ENCODE results near the gene COMT. TPM values are rescaled to one million over a fixed set of nuclear protein-coding genes. Genes with fewer than 3 reads are reported as not detected.

The COMT gene
- total RNA-seq, 2 experiments from 2014 or later: 11.3 to 11.4 TPM

DNA sequence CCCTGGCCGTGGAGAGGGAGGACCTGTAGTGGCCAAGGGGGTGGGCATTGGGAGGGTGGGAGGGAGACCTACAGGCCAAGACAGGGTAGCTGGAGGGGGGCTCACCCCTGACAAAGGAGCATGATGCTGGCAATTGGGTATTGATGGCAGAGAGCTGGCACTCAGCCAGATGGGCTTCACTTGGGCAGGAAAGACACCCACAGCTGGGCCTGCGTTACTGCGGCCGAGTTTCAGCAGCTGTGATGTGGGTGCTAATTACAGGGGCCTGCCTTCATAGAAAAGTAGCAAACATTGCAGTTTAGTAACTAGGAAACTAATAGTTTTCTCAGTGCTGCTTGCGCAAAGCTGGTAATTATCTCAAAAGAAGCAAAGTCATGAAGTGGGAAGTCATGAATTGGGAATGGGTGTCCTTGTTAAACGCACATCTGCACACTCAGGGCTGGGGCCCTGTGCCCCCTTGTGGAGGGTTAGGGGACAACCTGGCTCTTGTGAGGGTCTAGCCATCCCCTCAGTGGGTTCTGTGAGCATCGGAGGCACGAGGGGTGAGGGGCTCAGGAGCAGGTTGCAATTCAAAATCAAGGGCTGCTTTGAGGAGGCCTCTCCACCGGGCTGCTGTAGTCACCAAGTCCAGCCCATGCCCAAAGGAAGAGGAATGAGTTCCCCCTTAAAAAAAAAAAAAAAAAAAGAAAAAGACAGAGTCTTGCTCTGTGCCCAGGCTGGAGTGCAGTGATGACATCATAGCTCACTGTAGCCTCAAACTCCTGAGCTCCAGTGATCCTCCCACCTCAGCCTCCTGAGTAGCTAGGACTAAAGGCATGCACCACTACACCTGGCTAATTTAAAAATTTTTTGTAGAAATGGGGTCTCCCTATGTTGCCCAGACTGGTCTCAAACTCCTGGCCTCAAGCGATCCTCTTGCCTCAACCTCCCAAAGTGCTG lies 24.5 kb downstream of the COMT start:
- peaks cover 24% of the 10 kb centered on the region for H3K36me3 ChIP-seq (ENCODE audit: insufficient read depth, low read length)
- Mint-ChIP-seq H3K4me3 (no peak overlapping the region), H3K9me3 (no peaks in the 10 kb centered on the region), H3K27ac (no peak overlapping the region), H3K4me1 (ENCODE audit: low read depth) (peaks cover 7% of the 10 kb centered on the region), H3K27me3 (no peaks in the 10 kb centered on the region), H3K36me3 (ENCODE audit: low read depth) (peaks cover 5% of the 10 kb centered on the region)
- POLR2A ChIA-PET: no interaction called here
- no peaks in the 10 kb centered on the region for H3K9me3 ChIP-seq (ENCODE audit: control insufficient read depth in 1 of 2, insufficient read depth in 1 of 2, low read length in 2 of 2)
- intact Hi-C loops (cut with DNase I, micrococcal nuclease): loop anchor here in 1 of 2 experiments (10.0 kb wide), 1 partner anchor 319 kb away; no protein-coding TSS in a partner anchor
- CTCF ChIA-PET: no interaction called here
- no peak for ATAC-seq (ENCODE audit: poor library complexity)
- no peak for DNase-seq
- no peak overlapping the region for H3K4me3 ChIP-seq (ENCODE audit: low read length)
- H3K27ac ChIP-seq (ENCODE audit: low read depth in 1 of 2, low read length in 2 of 2): no peak overlapping the region
- TF ChIP-seq, protein P1, sequence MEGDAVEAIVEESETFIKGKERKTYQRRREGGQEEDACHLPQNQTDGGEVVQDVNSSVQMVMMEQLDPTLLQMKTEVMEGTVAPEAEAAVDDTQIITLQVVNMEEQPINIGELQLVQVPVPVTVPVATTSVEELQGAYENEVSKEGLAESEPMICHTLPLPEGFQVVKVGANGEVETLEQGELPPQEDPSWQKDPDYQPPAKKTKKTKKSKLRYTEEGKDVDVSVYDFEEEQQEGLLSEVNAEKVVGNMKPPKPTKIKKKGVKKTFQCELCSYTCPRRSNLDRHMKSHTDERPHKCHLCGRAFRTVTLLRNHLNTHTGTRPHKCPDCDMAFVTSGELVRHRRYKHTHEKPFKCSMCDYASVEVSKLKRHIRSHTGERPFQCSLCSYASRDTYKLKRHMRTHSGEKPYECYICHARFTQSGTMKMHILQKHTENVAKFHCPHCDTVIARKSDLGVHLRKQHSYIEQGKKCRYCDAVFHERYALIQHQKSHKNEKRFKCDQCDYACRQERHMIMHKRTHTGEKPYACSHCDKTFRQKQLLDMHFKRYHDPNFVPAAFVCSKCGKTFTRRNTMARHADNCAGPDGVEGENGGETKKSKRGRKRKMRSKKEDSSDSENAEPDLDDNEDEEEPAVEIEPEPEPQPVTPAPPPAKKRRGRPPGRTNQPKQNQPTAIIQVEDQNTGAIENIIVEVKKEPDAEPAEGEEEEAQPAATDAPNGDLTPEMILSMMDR (IDR thresholded peaks at IDR 0.05): no peak
- peaks cover 17% of the 10 kb centered on the region for H3K4me1 ChIP-seq (ENCODE audit: insufficient read depth, low read length)
- no peaks in the 10 kb centered on the region for H3K27me3 ChIP-seq (ENCODE audit: control insufficient read depth in 1 of 2, insufficient read depth in 2 of 2, low read length in 2 of 2)

- H3K27ac Mint-ChIP-seq: no peak overlapping the region
- Histone ChIP-seq H3K4me1 (ENCODE audit: insufficient read depth, low read length) (peaks cover 25% of the 10 kb centered on the region), H3K27ac (ENCODE audit: low read depth in 1 of 2, low read length in 2 of 2) (no peak overlapping the region), H3K27me3 (ENCODE audit: control insufficient read depth in 1 of 2, insufficient read depth in 2 of 2, low read length in 2 of 2) (no peaks in the 10 kb centered on the region), H3K36me3 (ENCODE audit: insufficient read depth, low read length) (peaks cover 24% of the 10 kb centered on the region), H3K9me3 (ENCODE audit: control insufficient read depth in 1 of 2, insufficient read depth in 1 of 2, low read length in 2 of 2) (no peaks in the 10 kb centered on the region), H3K4me3 (ENCODE audit: low read length) (no peak overlapping the region)
- POLR2A ChIA-PET: no interaction called here
- TF ChIP-seq, protein P1 (IDR thresholded peaks at IDR 0.05): no peak
- ATAC-seq (ENCODE audit: poor library complexity): no peak
- CTCF ChIA-PET: no interaction called here
- peaks cover 5% of the 10 kb centered on the region for H3K36me3 Mint-ChIP-seq (ENCODE audit: low read depth)
- H3K4me1 Mint-ChIP-seq (ENCODE audit: low read depth): peaks cover 11% of the 10 kb centered on the region
- intact Hi-C loops (cut with DNase I, micrococcal nuclease): loop anchor here in 1 of 2 experiments (10.0 kb wide), 1 partner anchor 318 kb away; no protein-coding TSS in a partner anchor
- H3K27me3 Mint-ChIP-seq: no peaks in the 10 kb centered on the region
- no peak overlapping the region for H3K4me3 Mint-ChIP-seq
- no peaks in the 10 kb centered on the region for H3K9me3 Mint-ChIP-seq
- DNase-seq: no peak
Measured at GRCh38 chr22:19966908-19967750, 25.6 kb downstream of the COMT start.

DNA sequence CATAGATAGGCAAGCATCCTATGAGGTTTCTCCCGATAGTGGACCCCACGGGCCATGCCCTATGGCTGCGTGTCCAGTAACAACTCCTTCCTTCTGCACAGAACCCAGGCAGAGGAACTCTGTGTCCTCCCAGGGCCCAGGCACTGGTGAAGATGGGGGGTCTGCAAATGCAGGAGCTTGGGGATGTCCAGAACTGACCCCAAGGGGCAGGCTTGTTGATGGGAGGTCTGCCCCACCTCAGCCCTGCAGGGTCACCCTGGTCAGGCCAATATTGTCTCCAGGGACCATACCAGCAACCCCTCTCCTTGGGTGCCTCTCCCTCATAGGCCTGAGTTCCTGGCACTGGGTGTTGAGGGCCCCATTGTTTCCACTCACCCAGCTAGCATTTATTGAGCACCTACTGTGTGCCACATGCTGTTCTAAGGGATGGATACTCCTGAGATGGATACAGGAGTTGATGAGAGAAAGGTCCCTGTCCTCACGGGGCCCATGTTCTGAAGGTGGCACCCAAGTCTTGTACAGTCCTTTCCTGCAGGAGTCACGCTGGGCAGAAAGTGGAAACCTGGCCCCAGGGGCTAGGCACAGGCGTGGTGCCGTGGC lies 26.4 kb downstream of the COMT start:
- POLR2A ChIA-PET: interaction anchor here (1.5 kb wide), 1 partner anchor 26 kb away, joined by 3 read pairs; the partner anchor contains the start of genes COMT and TXNRD2
- peaks cover 24% of the 10 kb centered on the region for H3K36me3 ChIP-seq (ENCODE audit: insufficient read depth, low read length)
- CTCF ChIA-PET: no interaction called here
- H3K4me3 Mint-ChIP-seq: no peak overlapping the region
- no peak overlapping the region for H3K4me3 ChIP-seq (ENCODE audit: low read length)
- no peaks in the 10 kb centered on the region for H3K9me3 ChIP-seq (ENCODE audit: control insufficient read depth in 1 of 2, insufficient read depth in 1 of 2, low read length in 2 of 2)
- peaks cover 20% of the 10 kb centered on the region for H3K4me1 ChIP-seq (ENCODE audit: insufficient read depth, low read length)
- DNase-seq: no peak
- peaks cover 11% of the 10 kb centered on the region for H3K4me1 Mint-ChIP-seq (ENCODE audit: low read depth)
- H3K27ac ChIP-seq (ENCODE audit: low read depth in 1 of 2, low read length in 2 of 2): no peak overlapping the region
- H3K27me3 ChIP-seq (ENCODE audit: control insufficient read depth in 1 of 2, insufficient read depth in 2 of 2, low read length in 2 of 2): no peaks in the 10 kb centered on the region
- intact Hi-C loops (cut with DNase I, micrococcal nuclease): loop anchor here in 1 of 2 experiments (10.0 kb wide), 1 partner anchor 317 kb away; no protein-coding TSS in a partner anchor
- peaks cover 5% of the 10 kb centered on the region for H3K36me3 Mint-ChIP-seq (ENCODE audit: low read depth)
- no peaks in the 10 kb centered on the region for H3K27me3 Mint-ChIP-seq
- TF ChIP-seq, protein P1 (IDR thresholded peaks at IDR 0.05): no peak
- H3K9me3 Mint-ChIP-seq: no peaks in the 10 kb centered on the region
- H3K27ac Mint-ChIP-seq: no peak overlapping the region
- no peak for ATAC-seq (ENCODE audit: poor library complexity)

Measured in CD4-positive, alpha-beta T cell (primary cell).